K562 (cell line): ENCODE results near the gene HMX1. TPM values are rescaled to one million over a fixed set of nuclear protein-coding genes. Genes with fewer than 3 reads are reported as not detected.

ENCODE experiments used
- polyA plus RNA-seq, 8 experiments: library from polyadenylated mRNA; depleted of rRNA in 4 of 8; stranded (reverse) in 5 of 8; unstranded in 3 of 8; fragments of >200 nt; fragmentation: Nextera tagmentation in 2 of 8; fragmentation: Illumina TruSeq in 1 of 8; extraction: Ambion mirVana in 2 of 8; extraction: Trizol in 1 of 8; gene quantifications; 2 replicates each; pipeline versions ENCODE4 v1.2.1 to v1.2.3, GENCODE V29; 2011 to 2014; ENCODE audit warnings: inconsistent platforms in 1 of 8, missing spikeins in 1 of 8
- total RNA-seq, 7 experiments: library from RNA; depleted of rRNA in 6 of 7; stranded (reverse); fragments of >200 nt in 6 of 7; fragmentation: Illumina TruSeq in 2 of 7; extraction: Trizol in 2 of 7; gene quantifications; 2 replicates each; pipeline versions ENCODE4 v1.2.1 to v1.2.3, GENCODE V29; 2011 to 2021; ENCODE audit warnings: low replicate concordance in 1 of 7
- TF ChIP-seq, protein P1 (sequence below): sonication (generic); formaldehyde crosslinking; IDR thresholded peaks from 2 replicates; pipeline ENCODE4 v1.8.0; 2022; ENCODE audit warnings: mild to moderate bottlenecking, missing genetic modification reagents
- TF ChIP-seq, protein P2 (sequence below): sonication (generic); formaldehyde crosslinking; IDR thresholded peaks from 2 replicates; pipeline ENCODE4 v1.8.0; 2022; ENCODE audit warnings: missing genetic modification reagents, mild to moderate bottlenecking, borderline replicate concordance

HMX1 gene
- total and polyA plus RNA-seq, 9 of the 15 experiments (the other 6 are each of a cell fraction or from before 2014, with no cell fraction given): not detected

DNA sequence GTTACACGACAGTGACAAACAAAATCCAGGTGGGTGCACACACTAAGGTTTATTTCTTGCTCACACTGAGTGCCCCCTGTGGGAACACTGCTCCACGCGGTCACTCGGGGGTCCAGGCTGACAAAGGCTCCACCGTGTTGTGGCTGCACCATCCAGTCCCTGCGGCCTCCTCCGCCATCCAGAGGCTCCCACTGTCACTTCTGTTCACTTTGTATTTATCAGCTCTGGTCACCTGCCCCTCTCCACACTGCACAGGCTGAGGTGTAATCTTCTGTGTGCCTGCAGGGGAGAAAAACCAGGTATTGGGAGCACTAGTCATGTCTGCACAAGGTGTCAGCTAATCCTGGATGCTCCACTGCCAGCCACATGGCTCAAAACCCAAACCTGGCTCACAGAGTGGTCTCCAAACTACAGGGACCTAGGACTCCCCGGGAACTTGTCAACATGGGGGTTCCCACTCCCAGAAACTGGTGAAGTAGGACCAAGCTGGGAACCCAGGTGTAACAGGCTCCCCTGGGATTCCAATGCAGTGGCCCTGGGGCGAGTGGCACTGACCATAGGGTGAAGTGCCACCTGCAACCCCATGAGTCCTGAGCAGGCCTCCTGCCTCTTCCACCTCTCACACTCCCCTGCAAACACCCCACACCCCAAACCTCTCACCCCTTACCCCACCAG, 25.5 kb downstream of the HMX1 start (continued):
- TF ChIP-seq, protein P1, sequence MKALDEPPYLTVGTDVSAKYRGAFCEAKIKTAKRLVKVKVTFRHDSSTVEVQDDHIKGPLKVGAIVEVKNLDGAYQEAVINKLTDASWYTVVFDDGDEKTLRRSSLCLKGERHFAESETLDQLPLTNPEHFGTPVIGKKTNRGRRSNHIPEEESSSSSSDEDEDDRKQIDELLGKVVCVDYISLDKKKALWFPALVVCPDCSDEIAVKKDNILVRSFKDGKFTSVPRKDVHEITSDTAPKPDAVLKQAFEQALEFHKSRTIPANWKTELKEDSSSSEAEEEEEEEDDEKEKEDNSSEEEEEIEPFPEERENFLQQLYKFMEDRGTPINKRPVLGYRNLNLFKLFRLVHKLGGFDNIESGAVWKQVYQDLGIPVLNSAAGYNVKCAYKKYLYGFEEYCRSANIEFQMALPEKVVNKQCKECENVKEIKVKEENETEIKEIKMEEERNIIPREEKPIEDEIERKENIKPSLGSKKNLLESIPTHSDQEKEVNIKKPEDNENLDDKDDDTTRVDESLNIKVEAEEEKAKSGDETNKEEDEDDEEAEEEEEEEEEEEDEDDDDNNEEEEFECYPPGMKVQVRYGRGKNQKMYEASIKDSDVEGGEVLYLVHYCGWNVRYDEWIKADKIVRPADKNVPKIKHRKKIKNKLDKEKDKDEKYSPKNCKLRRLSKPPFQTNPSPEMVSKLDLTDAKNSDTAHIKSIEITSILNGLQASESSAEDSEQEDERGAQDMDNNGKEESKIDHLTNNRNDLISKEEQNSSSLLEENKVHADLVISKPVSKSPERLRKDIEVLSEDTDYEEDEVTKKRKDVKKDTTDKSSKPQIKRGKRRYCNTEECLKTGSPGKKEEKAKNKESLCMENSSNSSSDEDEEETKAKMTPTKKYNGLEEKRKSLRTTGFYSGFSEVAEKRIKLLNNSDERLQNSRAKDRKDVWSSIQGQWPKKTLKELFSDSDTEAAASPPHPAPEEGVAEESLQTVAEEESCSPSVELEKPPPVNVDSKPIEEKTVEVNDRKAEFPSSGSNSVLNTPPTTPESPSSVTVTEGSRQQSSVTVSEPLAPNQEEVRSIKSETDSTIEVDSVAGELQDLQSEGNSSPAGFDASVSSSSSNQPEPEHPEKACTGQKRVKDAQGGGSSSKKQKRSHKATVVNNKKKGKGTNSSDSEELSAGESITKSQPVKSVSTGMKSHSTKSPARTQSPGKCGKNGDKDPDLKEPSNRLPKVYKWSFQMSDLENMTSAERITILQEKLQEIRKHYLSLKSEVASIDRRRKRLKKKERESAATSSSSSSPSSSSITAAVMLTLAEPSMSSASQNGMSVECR: no peak
- TF ChIP-seq, protein P2, sequence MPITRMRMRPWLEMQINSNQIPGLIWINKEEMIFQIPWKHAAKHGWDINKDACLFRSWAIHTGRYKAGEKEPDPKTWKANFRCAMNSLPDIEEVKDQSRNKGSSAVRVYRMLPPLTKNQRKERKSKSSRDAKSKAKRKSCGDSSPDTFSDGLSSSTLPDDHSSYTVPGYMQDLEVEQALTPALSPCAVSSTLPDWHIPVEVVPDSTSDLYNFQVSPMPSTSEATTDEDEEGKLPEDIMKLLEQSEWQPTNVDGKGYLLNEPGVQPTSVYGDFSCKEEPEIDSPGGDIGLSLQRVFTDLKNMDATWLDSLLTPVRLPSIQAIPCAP (CRISPR knock-in tag): no peak
